ENCODE data around the gene TRMT11. TPM values are rescaled to one million over a fixed set of nuclear protein-coding genes. Genes with fewer than 3 reads are reported as not detected.

TRMT11 gene
- total and polyA plus RNA-seq, 9 of the 15 experiments (the other 6 are each of a cell fraction or from before 2014, with no cell fraction given): 38.8 to 88.0 (median 59.8) TPM

DNA sequence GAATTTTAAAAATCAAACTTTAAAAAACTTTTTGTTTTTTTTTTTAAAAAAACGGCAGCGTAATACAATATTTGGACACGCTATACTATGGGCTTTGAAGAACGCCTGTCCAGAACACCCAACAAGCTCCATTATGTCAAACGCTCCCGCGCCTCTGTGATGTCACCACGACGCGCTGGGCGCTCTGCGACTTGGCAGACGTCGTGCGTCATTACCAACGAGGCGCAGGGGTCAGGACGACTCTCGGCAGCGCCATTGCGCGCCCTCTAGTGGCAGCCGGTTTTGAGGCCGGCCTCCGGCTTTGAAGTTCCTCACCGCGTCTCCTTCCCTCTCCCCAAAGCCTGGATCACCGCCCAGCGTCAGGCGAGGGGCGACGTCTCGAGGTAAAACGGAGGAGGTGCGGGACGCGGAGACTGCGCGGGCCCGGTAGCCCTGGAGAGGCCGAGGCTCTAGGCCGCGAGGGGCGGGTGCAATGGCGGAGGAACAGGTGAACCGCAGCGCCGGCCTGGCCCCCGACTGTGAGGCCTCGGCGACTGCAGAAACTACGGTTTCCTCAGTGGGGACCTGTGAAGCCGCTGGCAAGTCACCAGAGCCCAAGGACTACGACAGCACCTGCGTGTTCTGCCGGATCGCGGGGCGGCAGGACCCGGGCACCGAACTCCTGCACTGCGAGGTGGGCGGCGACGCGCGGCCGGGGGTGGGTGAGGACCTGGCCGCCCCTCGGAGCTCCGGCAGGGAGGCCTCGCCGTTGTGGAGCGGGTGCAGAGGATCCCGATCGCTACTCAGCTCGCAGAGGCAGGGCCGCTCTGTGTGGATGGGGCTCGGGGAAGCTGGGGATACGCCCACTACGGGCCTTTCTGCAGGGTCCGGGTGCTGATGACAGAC is 29.6 kb upstream of the TRMT11 start, which contains the start of gene HINT3 (continued):
- TF ChIP-seq, protein P1, sequence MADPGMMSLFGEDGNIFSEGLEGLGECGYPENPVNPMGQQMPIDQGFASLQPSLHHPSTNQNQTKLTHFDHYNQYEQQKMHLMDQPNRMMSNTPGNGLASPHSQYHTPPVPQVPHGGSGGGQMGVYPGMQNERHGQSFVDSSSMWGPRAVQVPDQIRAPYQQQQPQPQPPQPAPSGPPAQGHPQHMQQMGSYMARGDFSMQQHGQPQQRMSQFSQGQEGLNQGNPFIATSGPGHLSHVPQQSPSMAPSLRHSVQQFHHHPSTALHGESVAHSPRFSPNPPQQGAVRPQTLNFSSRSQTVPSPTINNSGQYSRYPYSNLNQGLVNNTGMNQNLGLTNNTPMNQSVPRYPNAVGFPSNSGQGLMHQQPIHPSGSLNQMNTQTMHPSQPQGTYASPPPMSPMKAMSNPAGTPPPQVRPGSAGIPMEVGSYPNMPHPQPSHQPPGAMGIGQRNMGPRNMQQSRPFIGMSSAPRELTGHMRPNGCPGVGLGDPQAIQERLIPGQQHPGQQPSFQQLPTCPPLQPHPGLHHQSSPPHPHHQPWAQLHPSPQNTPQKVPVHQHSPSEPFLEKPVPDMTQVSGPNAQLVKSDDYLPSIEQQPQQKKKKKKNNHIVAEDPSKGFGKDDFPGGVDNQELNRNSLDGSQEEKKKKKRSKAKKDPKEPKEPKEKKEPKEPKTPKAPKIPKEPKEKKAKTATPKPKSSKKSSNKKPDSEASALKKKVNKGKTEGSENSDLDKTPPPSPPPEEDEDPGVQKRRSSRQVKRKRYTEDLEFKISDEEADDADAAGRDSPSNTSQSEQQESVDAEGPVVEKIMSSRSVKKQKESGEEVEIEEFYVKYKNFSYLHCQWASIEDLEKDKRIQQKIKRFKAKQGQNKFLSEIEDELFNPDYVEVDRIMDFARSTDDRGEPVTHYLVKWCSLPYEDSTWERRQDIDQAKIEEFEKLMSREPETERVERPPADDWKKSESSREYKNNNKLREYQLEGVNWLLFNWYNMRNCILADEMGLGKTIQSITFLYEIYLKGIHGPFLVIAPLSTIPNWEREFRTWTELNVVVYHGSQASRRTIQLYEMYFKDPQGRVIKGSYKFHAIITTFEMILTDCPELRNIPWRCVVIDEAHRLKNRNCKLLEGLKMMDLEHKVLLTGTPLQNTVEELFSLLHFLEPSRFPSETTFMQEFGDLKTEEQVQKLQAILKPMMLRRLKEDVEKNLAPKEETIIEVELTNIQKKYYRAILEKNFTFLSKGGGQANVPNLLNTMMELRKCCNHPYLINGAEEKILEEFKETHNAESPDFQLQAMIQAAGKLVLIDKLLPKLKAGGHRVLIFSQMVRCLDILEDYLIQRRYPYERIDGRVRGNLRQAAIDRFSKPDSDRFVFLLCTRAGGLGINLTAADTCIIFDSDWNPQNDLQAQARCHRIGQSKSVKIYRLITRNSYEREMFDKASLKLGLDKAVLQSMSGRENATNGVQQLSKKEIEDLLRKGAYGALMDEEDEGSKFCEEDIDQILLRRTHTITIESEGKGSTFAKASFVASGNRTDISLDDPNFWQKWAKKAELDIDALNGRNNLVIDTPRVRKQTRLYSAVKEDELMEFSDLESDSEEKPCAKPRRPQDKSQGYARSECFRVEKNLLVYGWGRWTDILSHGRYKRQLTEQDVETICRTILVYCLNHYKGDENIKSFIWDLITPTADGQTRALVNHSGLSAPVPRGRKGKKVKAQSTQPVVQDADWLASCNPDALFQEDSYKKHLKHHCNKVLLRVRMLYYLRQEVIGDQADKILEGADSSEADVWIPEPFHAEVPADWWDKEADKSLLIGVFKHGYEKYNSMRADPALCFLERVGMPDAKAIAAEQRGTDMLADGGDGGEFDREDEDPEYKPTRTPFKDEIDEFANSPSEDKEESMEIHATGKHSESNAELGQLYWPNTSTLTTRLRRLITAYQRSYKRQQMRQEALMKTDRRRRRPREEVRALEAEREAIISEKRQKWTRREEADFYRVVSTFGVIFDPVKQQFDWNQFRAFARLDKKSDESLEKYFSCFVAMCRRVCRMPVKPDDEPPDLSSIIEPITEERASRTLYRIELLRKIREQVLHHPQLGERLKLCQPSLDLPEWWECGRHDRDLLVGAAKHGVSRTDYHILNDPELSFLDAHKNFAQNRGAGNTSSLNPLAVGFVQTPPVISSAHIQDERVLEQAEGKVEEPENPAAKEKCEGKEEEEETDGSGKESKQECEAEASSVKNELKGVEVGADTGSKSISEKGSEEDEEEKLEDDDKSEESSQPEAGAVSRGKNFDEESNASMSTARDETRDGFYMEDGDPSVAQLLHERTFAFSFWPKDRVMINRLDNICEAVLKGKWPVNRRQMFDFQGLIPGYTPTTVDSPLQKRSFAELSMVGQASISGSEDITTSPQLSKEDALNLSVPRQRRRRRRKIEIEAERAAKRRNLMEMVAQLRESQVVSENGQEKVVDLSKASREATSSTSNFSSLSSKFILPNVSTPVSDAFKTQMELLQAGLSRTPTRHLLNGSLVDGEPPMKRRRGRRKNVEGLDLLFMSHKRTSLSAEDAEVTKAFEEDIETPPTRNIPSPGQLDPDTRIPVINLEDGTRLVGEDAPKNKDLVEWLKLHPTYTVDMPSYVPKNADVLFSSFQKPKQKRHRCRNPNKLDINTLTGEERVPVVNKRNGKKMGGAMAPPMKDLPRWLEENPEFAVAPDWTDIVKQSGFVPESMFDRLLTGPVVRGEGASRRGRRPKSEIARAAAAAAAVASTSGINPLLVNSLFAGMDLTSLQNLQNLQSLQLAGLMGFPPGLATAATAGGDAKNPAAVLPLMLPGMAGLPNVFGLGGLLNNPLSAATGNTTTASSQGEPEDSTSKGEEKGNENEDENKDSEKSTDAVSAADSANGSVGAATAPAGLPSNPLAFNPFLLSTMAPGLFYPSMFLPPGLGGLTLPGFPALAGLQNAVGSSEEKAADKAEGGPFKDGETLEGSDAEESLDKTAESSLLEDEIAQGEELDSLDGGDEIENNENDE (IDR thresholded peaks at IDR 0.05; ENCODE audit: low read depth, low read length): no peak
- TF ChIP-seq YBX1 (IDR thresholded peaks at IDR 0.05) (no peak), DACH1 (IDR thresholded peaks at IDR 0.05; ENCODE audit: partially characterized antibody) (no peak)
- TF ChIP-seq, protein P2, sequence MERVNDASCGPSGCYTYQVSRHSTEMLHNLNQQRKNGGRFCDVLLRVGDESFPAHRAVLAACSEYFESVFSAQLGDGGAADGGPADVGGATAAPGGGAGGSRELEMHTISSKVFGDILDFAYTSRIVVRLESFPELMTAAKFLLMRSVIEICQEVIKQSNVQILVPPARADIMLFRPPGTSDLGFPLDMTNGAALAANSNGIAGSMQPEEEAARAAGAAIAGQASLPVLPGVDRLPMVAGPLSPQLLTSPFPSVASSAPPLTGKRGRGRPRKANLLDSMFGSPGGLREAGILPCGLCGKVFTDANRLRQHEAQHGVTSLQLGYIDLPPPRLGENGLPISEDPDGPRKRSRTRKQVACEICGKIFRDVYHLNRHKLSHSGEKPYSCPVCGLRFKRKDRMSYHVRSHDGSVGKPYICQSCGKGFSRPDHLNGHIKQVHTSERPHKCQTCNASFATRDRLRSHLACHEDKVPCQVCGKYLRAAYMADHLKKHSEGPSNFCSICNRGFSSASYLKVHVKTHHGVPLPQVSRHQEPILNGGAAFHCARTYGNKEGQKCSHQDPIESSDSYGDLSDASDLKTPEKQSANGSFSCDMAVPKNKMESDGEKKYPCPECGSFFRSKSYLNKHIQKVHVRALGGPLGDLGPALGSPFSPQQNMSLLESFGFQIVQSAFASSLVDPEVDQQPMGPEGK (CRISPR knock-in tag; IDR thresholded peaks at IDR 0.05; ENCODE audit: borderline replicate concordance): no peak
- TF ChIP-seq, protein P3, sequence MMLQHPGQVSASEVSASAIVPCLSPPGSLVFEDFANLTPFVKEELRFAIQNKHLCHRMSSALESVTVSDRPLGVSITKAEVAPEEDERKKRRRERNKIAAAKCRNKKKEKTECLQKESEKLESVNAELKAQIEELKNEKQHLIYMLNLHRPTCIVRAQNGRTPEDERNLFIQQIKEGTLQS (IDR thresholded peaks at IDR 0.05): peak; percentile 79
- TF ChIP-seq, protein P3 (CRISPR knock-in tag; conservative IDR thresholded peaks at IDR 0.05): peak; percentile 76

Data from K562 (cell line).